ENCODE measurements around the gene DGCR6.
"Not testable (repeated sequence)": the region's sequence is repeated elsewhere in the genome, so short reads cannot be mapped to it uniquely, and the experiment has no call there.

Gene DGCR6

DNA sequence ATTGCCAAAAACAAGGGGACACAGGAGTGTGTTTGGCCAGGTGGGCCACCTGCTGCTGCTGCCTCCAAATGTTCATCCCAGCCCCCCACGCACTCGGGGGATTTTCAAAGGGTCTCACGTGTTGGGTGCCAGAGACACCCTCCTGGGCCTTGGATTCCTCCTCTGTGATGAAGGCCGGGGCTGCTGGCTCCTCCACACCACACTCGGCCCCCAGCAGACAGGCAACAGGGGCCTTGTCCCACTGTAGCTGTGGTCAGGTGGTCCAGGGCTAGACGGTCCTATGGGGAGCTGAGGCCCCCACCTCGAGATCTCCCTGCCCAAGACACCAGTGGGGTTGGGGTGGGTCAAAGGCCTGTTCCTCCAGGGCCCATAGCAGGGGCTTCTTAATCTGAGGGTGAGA is 55.1 kb downstream of the DGCR6 start:
- H3K4me1 ChIP-seq; DNase-seq; H3K4me3 ChIP-seq (ENCODE audit: low read depth, low read length); H3K36me3 ChIP-seq; H3K27me3 ChIP-seq; H3K9me3 ChIP-seq: not testable (repeated sequence)
